Activated gamma-delta T cell treated with Interleukin-2 at 50 U/mL for 16 hours (primary cell): ENCODE data around the gene UBB.
"Not testable (repeated sequence)": the region's sequence is repeated elsewhere in the genome, so short reads cannot be mapped to it uniquely, and the experiment has no call there.

ENCODE experiments used
- DNase-seq: peaks from one replicate; pipeline ENCODE4 v3.0.0-alpha.2; 2020

UBB gene

GRCh38 chr17:16378636-16379282 is 2.1 kb upstream of the UBB start:
- DNase-seq = no peak

GRCh38 chr17:16379654-16380053 is 1.2 kb upstream of the UBB start:
- no peak for DNase-seq

GRCh38 chr17:16381496-16381820 is 567 bp downstream of the UBB start:
- no peak for DNase-seq

GRCh38 chr17:16383216-16383615 is 2.3 kb downstream of the UBB start:
- DNase-seq = no peak

- no peak for DNase-seq
Measured at GRCh38 chr17:16383772-16384287, 2.9 kb downstream of the UBB start.

GRCh38 chr17:16384557-16384956 is 3.7 kb downstream of the UBB start:
- no peak for DNase-seq

- not testable (repeated sequence) for DNase-seq
Measured at GRCh38 chr17:16386126-16386507, 5.2 kb downstream of the UBB start.

GRCh38 chr17:16391451-16391850 is 10.6 kb downstream of the UBB start:
- DNase-seq = no peak

- DNase-seq = not testable (repeated sequence)
Measured at GRCh38 chr17:16392491-16392890, 11.6 kb downstream of the UBB start.

GRCh38 chr17:16395887-16396286 is 15.0 kb downstream of the UBB start:
- DNase-seq = not testable (repeated sequence)

- not testable (repeated sequence) for DNase-seq
Measured at GRCh38 chr17:16396693-16397092, 15.8 kb downstream of the UBB start.

- no peak for DNase-seq
Measured at GRCh38 chr17:16398270-16399267, 17.7 kb downstream of the UBB start.

GRCh38 chr17:16403847-16404246 is 23.0 kb downstream of the UBB start:
- DNase-seq = not testable (repeated sequence)

GRCh38 chr17:16406742-16407674 is 26.1 kb downstream of the UBB start:
- DNase-seq = no peak

GRCh38 chr17:16407911-16408588 is 27.2 kb downstream of the UBB start:
- no peak for DNase-seq

- DNase-seq = peak; percentile 57
Measured at GRCh38 chr17:16415031-16415924, 34.4 kb downstream of the UBB start, which contains the start of gene TRPV2. Gene TRPV2 (plus strand): TSS chr17:16415571. CDS start chr17:16417669, 2,098 bp downstream.

- DNase-seq = no peak
Measured at GRCh38 chr17:16417399-16417798, 36.5 kb downstream of the UBB start.

- no peak for DNase-seq
Measured at GRCh38 chr17:16417896-16418684, 37.2 kb downstream of the UBB start.

- DNase-seq = no peak
Measured at GRCh38 chr17:16418685-16419068, 37.8 kb downstream of the UBB start.
